H1 (cell line): ENCODE data around the gene CDYL. TPM values are rescaled to one million over a fixed set of nuclear protein-coding genes. Genes with fewer than 3 reads are reported as not detected.

ENCODE experiments used
- CTCF ChIA-PET: fragments of 300-600 bp; sonication (Branson Sonifier 250); formaldehyde crosslinking; loops from one replicate; lab custom pipeline; 2021; ENCODE audit not compliant: partially characterized antibody; lab: Charles Lee
- POLR2A ChIA-PET: fragments of 300-600 bp; sonication (Branson Sonifier 250); formaldehyde crosslinking; loops from one replicate; lab custom pipeline; 2021; ENCODE audit warnings: inconsistent platforms; ENCODE audit not compliant: partially characterized antibody; lab: Charles Lee
- DNase-seq, 2 experiments: peaks; one replicate each; pipeline versions ENCODE4 v3.0.0 to v3.0.0-alpha.2; 2010 to 2022; ENCODE audit warnings: low spot score in 2 of 2, low read depth in 1 of 2, mixed read lengths in 1 of 2
- FAIRE-seq: peaks from 2 replicates; lab custom pipeline; 2011; peaks lifted over from hg19 to GRCh38; lab: Jason Lieb, UNC
- H2AFZ ChIP-seq: 2 replicates; pipeline ENCODE4 v1.8.1; 2012; ENCODE audit warnings: low read length, inconsistent platforms
- H2AK5ac ChIP-seq: 2 replicates; pipeline ENCODE4 v1.6.1; 2013; ENCODE audit warnings: low read depth, low read length
- H2BK120ac ChIP-seq: replicated peaks from 2 replicates; pipeline ENCODE3; 2013; ENCODE audit warnings: low read depth, low read length, inconsistent platforms
- H2BK12ac ChIP-seq: 2 replicates; pipeline ENCODE4 v1.6.1; 2013; ENCODE audit warnings: low read depth, low read length
- H2BK15ac ChIP-seq: 2 replicates; pipeline ENCODE4 v1.6.1; 2013; ENCODE audit warnings: low read length
- H2BK20ac ChIP-seq: 2 replicates; pipeline ENCODE4 v1.6.1; 2013; ENCODE audit warnings: low read length
- H2BK5ac ChIP-seq: 2 replicates; pipeline ENCODE4 v1.6.1; 2013; ENCODE audit warnings: low read depth, low read length
- H3K14ac ChIP-seq: 2 replicates; pipeline ENCODE4 v1.6.1; 2013; ENCODE audit warnings: inconsistent platforms; ENCODE audit not compliant: insufficient read length
- H3K18ac ChIP-seq: 2 replicates; pipeline ENCODE4 v1.6.1; 2013; ENCODE audit warnings: low read length; ENCODE audit errors: extremely low read depth
- H3K23ac ChIP-seq: 2 replicates; pipeline ENCODE4 v1.6.1; 2013; ENCODE audit warnings: inconsistent platforms; ENCODE audit not compliant: insufficient read length
- H3K23me2 ChIP-seq: 2 replicates; pipeline ENCODE4 v1.6.1; 2013; ENCODE audit warnings: low read depth, low read length
- H3K27ac ChIP-seq: 2 replicates; pipeline ENCODE4 v1.6.1; 2011; ENCODE audit warnings: low read depth, low read length, inconsistent platforms
- H3K27me3 ChIP-seq, 4 experiments: replicated peaks in 1 of 4; 1 replicate in 1 of 4; 2 replicates in 3 of 4; pipeline versions ENCODE4 v1.6.1 to v1.8.1; 2011 to 2013; ENCODE audit warnings: low read length in 3 of 4, mild to moderate bottlenecking in 3 of 4, inconsistent platforms in 2 of 4, mixed read lengths in 2 of 4, moderate library complexity in 1 of 4; ENCODE audit not compliant: control insufficient read depth in 3 of 4, insufficient read depth in 3 of 4; ENCODE audit errors: extremely low read depth in 1 of 4
- H3K36me3 ChIP-seq, 4 experiments: 2 replicates each; pipeline versions ENCODE4 v1.6.1 to v1.8.1; 2011 to 2013; ENCODE audit warnings: mild to moderate bottlenecking in 4 of 4, low read length in 3 of 4, moderate library complexity in 2 of 4, control low read depth in 1 of 4, inconsistent platforms in 1 of 4; ENCODE audit not compliant: insufficient read depth in 4 of 4, control insufficient read depth in 2 of 4
- H3K4ac ChIP-seq: replicated peaks from 2 replicates; pipeline ENCODE3; 2013; ENCODE audit warnings: low read length, low read depth, mixed read lengths, inconsistent platforms; ENCODE audit not compliant: insufficient read length
- H3K4me1 ChIP-seq, 4 experiments: replicated peaks in 1 of 4; 1 replicate in 1 of 4; 2 replicates in 3 of 4; pipeline versions ENCODE4 v1.6.1 to v1.8.1; 2011 to 2013; ENCODE audit warnings: low read length in 3 of 4, inconsistent platforms in 2 of 4, mixed read lengths in 1 of 4; ENCODE audit not compliant: insufficient read depth in 4 of 4, control insufficient read depth in 3 of 4
- H3K4me2 ChIP-seq, 2 experiments: 2 replicates each; pipeline versions ENCODE4 v1.6.1 to v1.8.1; 2011 to 2013; ENCODE audit warnings: low read depth in 2 of 2, low read length in 2 of 2, control low read depth in 1 of 2, inconsistent platforms in 1 of 2, mild to moderate bottlenecking in 1 of 2; ENCODE audit not compliant: insufficient read depth in 1 of 2
- H3K4me3 ChIP-seq, 4 experiments: fragments of 200-600, 300-600 bp in 1 of 4; sonication (generic), shearing (Covaris generic), sonication (Bioruptor Twin) in 1 of 4; 2 replicates each; pipeline versions ENCODE4 v1.5.1 to v1.8.1; 2011 to 2016; ENCODE audit warnings: low read length in 4 of 4, low read depth in 3 of 4, control low read depth in 2 of 4, inconsistent platforms in 2 of 4, mild to moderate bottlenecking in 2 of 4, mixed read lengths in 1 of 4, moderate library complexity in 1 of 4; ENCODE audit not compliant: insufficient read depth in 2 of 4; ENCODE audit errors: extremely low read depth in 1 of 4
- H3K56ac ChIP-seq: replicated peaks from 2 replicates; pipeline ENCODE3; 2013; ENCODE audit warnings: low read depth, mild to moderate bottlenecking, mixed read lengths, low read length, inconsistent platforms; ENCODE audit not compliant: insufficient read length
- H3K79me1 ChIP-seq: 2 replicates; pipeline ENCODE4 v1.6.1; 2013; ENCODE audit warnings: low read depth, low read length, control low read depth
- H3K79me2 ChIP-seq, 2 experiments: 2 replicates each; pipeline versions ENCODE4 v1.6.1 to v1.8.1; 2012 to 2013; ENCODE audit warnings: low read length in 2 of 2, mild to moderate bottlenecking in 2 of 2, inconsistent platforms in 1 of 2; ENCODE audit not compliant: insufficient read depth in 2 of 2, control insufficient read depth in 1 of 2
- H3K9ac ChIP-seq, 4 experiments: replicated peaks in 1 of 4; 1 replicate in 1 of 4; 2 replicates in 3 of 4; pipeline versions ENCODE4 v1.6.1 to v1.8.1; 2011 to 2013; ENCODE audit warnings: low read depth in 3 of 4, low read length in 3 of 4, control low read depth in 2 of 4, mild to moderate bottlenecking in 2 of 4, moderate library complexity in 2 of 4, inconsistent platforms in 1 of 4; ENCODE audit errors: extremely low read depth in 1 of 4
- H3K9me3 ChIP-seq, 2 experiments: 2 replicates each; pipeline versions ENCODE4 v1.6.1 to v1.8.1; 2012 to 2013; ENCODE audit warnings: mild to moderate bottlenecking in 2 of 2, moderate library complexity in 2 of 2, control low read depth in 1 of 2, inconsistent platforms in 1 of 2, low read depth in 1 of 2, low read length in 1 of 2, mixed read lengths in 1 of 2; ENCODE audit not compliant: insufficient read depth in 2 of 2
- H4K20me1 ChIP-seq, 2 experiments: replicated peaks in 1 of 2; 2 replicates each; pipeline versions ENCODE3 to v1.8.1; 2011 to 2013; ENCODE audit warnings: inconsistent platforms in 2 of 2, low read length in 2 of 2, mild to moderate bottlenecking in 1 of 2; ENCODE audit not compliant: insufficient read depth in 2 of 2, control insufficient read depth in 1 of 2
- H4K5ac ChIP-seq: 2 replicates; pipeline ENCODE4 v1.6.1; 2013; ENCODE audit warnings: low read length, low read depth, mixed read lengths, inconsistent platforms; ENCODE audit not compliant: insufficient read length
- H4K8ac ChIP-seq: 2 replicates; pipeline ENCODE4 v1.8.0; 2013; ENCODE audit warnings: mild to moderate bottlenecking, moderate library complexity, low read length, inconsistent platforms; ENCODE audit not compliant: insufficient read depth; ENCODE audit errors: extremely low read depth
- H4K91ac ChIP-seq: replicated peaks from 2 replicates; pipeline ENCODE3; 2013; ENCODE audit warnings: low read length, mixed read lengths, inconsistent platforms; ENCODE audit not compliant: insufficient read length
- POLR2A ChIP-seq, 2 experiments: IDR thresholded peaks; 1 replicate in 1 of 2; 2 replicates in 1 of 2; pipeline ENCODE4 v1.6.1; 2011; ENCODE audit warnings: low read depth in 2 of 2, low read length in 2 of 2, mild to moderate bottlenecking in 2 of 2; ENCODE audit errors: control extremely low read depth in 1 of 2
- WGBS, 2 experiments: shearing (Covaris generic) in 1 of 2; methylation state at CpG; one replicate each; pipeline versions ENCODE4 v1.1.6 to v1.1.7; 2013 to 2015; ENCODE audit warnings: low lambda C conversion rate in 2 of 2, mixed read lengths in 2 of 2, inconsistent platforms in 1 of 2, low coverage in 1 of 2, missing lambda C conversion rate in 1 of 2; ENCODE audit not compliant: insufficient replicate concordance in 2 of 2, insufficient coverage in 1 of 2, insufficient read length in 1 of 2; ENCODE audit errors: extremely low coverage in 1 of 2, missing lambda C conversion rate in 1 of 2; 5-methylcytosine and 5-hydroxymethylcytosine counted together
- polyA plus RNA-seq, 7 experiments: library from polyadenylated mRNA; depleted of rRNA in 3 of 7; stranded (reverse) in 5 of 7; unstranded in 2 of 7; fragments of >200 nt in 5 of 7; fragments of 200-250 nt in 2 of 7; gene quantifications; 1 replicate in 5 of 7; 2 replicates in 1 of 7; 4 replicates in 1 of 7; pipeline versions ENCODE4 v1.2.1 to v1.2.3, GENCODE V29; 2011 to 2013; ENCODE audit warnings: missing spikeins in 2 of 7, mixed read lengths in 2 of 7
- total RNA-seq: library from RNA; stranded (reverse); fragmentation: NEBNext Ultra II Directional; extraction: Animal tissue kit (Norgen Biotek cat#: 25700); gene quantifications from 2 replicates; pipeline ENCODE4 v1.2.1, GENCODE V29; 2021
- TF ChIP-seq, protein P1 (sequence below), 3 experiments: IDR thresholded peaks; 1 replicate in 2 of 3; 2 replicates in 1 of 3; pipeline versions ENCODE4 v1.5.1 to v1.6.1; 2011; ENCODE audit warnings: low read length in 3 of 3, mild to moderate bottlenecking in 3 of 3, inconsistent platforms in 2 of 3, low read depth in 1 of 3, moderate library complexity in 1 of 3; ENCODE audit not compliant: insufficient read depth in 1 of 3; ENCODE audit errors: control extremely low read depth in 1 of 3

The CDYL gene
- total and polyA plus RNA-seq, 2 of the 8 experiments (the other 6 are each of a cell fraction or from before 2014, with no cell fraction given), result 56.4 to 119 TPM

DNA sequence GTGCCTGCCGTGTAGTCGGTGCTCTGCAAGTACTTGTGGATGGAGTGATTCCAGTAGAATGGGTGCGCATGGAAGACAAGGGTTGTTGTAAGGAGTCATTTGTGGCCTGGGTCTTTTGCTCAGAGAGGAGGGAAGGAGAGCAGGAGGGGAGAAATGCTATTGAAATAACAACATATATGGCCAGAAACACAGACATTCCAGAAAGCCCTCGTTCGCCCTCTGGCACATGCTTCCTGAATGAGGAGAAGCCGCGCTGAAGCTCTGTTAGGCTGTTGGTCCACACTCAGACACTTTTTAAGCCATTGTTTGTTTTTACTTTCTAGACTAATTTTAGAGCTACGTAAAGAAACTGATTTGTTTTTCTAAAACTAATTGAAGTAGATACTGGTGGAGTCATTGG is 120.2 kb downstream of the CDYL start:
- no peak overlapping the region for H2AK5ac ChIP-seq
- H3K27me3 ChIP-seq, result no peaks in the 10 kb centered on the region
- H2AFZ ChIP-seq, result no peak overlapping the region
- H3K27ac ChIP-seq, result no peak overlapping the region
- no peak overlapping the region for H2BK5ac ChIP-seq
- H3K79me2 ChIP-seq, result peaks cover 0 to 82% of the 10 kb centered on the region in 2 experiments
- H3K4me2 ChIP-seq, result no peak overlapping the region
- DNase-seq (no peak), FAIRE-seq (no peak)
- no peaks in the 10 kb centered on the region for H3K9me3 ChIP-seq
- TF ChIP-seq, protein P1, sequence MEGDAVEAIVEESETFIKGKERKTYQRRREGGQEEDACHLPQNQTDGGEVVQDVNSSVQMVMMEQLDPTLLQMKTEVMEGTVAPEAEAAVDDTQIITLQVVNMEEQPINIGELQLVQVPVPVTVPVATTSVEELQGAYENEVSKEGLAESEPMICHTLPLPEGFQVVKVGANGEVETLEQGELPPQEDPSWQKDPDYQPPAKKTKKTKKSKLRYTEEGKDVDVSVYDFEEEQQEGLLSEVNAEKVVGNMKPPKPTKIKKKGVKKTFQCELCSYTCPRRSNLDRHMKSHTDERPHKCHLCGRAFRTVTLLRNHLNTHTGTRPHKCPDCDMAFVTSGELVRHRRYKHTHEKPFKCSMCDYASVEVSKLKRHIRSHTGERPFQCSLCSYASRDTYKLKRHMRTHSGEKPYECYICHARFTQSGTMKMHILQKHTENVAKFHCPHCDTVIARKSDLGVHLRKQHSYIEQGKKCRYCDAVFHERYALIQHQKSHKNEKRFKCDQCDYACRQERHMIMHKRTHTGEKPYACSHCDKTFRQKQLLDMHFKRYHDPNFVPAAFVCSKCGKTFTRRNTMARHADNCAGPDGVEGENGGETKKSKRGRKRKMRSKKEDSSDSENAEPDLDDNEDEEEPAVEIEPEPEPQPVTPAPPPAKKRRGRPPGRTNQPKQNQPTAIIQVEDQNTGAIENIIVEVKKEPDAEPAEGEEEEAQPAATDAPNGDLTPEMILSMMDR (IDR thresholded peaks at IDR 0.05; ENCODE audit: control extremely low read depth in 1 of 3, insufficient read depth in 1 of 3, low read depth in 1 of 3, low read length in 3 of 3), result no peak
- peak in 1 of 2 experiments; percentile 40; a peak in 1 of 3 replicates for TF ChIP-seq POLR2A (IDR thresholded peaks at IDR 0.05; ENCODE audit: control extremely low read depth in 1 of 2, low read depth in 2 of 2, low read length in 2 of 2)
- no peak overlapping the region for H2BK15ac ChIP-seq
- H3K9ac ChIP-seq, result no peak overlapping the region
- peaks cover 0 to 45% (median 19%) of the 10 kb centered on the region in 4 experiments; a peak in 7 of 8 replicates for H3K36me3 ChIP-seq
- CTCF ChIA-PET, result interaction anchor here (0.6 to 2.0 kb wide), 7 partner anchors 8 to 1769 kb away, joined by 3 to 8 read pairs (median 4); no protein-coding TSS in a partner anchor
- no peak overlapping the region for H2BK12ac ChIP-seq
- peaks cover 14% of the 10 kb centered on the region for H3K79me1 ChIP-seq
- H3K4me1 ChIP-seq, result no peaks in the 10 kb centered on the region; a peak in 2 of 7 replicates
- no peak overlapping the region for H2BK120ac ChIP-seq
- H4K20me1 ChIP-seq, result peaks cover 18 to 38% of the 10 kb centered on the region in 2 experiments
- no peak overlapping the region for H4K5ac ChIP-seq
- POLR2A ChIA-PET, result interaction anchor here (0.6 to 0.8 kb wide), 3 partner anchors 11 to 314 kb away, joined by 3 read pairs; no protein-coding TSS in a partner anchor
- 98% methylated on average over 8 of the region's 8 CpGs; no CpG with 5 or more reads in 1 of the 2 experiments for WGBS, 2 experiments
- no peak overlapping the region for H4K91ac ChIP-seq
- H2BK20ac ChIP-seq, result no peak overlapping the region
- no peak overlapping the region for H4K8ac ChIP-seq
- no peak overlapping the region for H3K23ac ChIP-seq
- no peak overlapping the region for H3K56ac ChIP-seq
- no peak overlapping the region for H3K18ac ChIP-seq
- no peak overlapping the region for H3K14ac ChIP-seq
- no peaks in the 10 kb centered on the region for H3K23me2 ChIP-seq
- H3K4ac ChIP-seq, result no peak overlapping the region
- H3K4me3 ChIP-seq, result no peak overlapping the region
